AG09319 (cell line): ENCODE results near the gene ADIRF.
"Not testable (repeated sequence)": the region's sequence is repeated elsewhere in the genome, so short reads cannot be mapped to it uniquely, and the experiment has no call there.

Source experiments
- DNase-seq: peaks from one replicate; pipeline ENCODE4 v3.0.0-alpha.2; 2010; ENCODE audit warnings: low read depth; ENCODE audit errors: extremely low read depth
- CTCF ChIP-seq: IDR thresholded peaks from 2 replicates; pipeline ENCODE4 v1.5.1; 2011; ENCODE audit warnings: low read depth, mild to moderate bottlenecking, inconsistent platforms, low read length, moderate library complexity

ADIRF gene

DNA sequence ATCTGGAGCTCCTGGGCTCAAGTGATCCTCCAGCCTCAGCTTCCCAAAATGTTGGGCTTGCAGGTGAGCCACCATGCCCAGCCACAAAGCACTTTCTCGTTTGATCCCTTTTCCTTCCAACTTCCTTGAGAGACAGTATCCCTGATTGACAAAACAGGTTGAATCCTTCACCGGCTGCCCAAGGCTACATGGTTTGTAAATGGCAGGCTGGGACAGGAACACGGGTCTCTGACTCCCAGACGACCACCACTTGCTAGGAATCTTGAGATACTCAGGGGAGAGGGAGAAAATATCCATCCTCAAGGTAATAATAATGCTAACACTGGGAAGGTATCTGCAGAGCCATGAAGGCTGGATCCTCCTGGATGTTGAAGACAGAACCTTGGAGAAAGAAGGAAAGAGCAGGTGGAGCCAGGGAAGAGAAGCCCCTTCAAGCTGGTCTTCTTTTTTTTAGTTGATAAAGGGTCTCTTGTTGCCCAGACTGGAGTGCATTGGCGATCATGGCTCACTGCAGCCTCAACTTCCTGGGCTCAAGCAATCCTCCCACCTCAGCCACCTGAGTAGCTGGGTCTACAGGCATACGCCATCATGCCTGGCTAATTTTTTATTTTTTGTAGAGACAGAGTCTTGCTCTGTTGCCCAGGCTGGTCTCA lies 30.7 kb upstream of the ADIRF start:
- TF ChIP-seq CTCF: no peak
- DNase-seq: no peak

DNA sequence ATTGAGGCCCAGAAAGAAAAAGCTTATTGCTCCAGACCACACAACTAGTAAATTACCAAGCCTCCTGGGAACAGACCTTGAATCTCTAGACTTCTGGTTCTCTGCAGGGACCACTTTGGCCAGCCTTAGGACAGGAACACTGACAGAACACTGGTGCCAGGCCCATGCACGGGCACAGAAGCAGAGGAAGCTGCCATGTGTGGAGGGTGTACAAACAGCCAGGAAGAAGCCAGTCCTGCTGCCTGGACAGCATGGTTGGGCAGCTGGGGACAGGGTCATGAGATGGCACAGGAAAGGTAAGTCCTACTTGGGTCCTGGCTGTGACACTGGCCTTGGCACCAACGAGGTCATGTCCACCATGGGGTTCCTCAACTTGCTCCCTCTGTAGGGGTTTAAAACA lies 30.0 kb upstream of the ADIRF start:
- no peak for TF ChIP-seq CTCF
- no peak for DNase-seq

DNA sequence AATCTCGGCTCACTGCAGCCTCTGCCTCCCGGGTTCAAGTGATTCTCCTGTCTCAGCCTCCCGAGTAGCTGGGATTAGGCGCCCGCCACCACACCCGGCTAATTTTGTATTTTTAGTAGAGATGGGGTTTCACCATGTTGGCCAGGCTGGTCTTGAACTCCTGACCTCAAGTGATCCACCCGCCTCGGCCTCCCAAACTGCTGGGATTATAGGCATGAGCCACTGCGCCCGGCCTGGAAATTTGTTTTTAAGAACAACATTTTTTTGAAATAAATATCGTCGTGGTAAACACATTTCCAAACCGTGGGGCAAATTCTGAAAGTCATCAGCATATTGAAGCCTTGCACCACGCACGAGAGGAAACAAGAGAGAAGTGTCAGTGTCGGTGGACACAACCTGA lies 28.2 kb upstream of the ADIRF start:
- not testable (repeated sequence) for DNase-seq

DNA sequence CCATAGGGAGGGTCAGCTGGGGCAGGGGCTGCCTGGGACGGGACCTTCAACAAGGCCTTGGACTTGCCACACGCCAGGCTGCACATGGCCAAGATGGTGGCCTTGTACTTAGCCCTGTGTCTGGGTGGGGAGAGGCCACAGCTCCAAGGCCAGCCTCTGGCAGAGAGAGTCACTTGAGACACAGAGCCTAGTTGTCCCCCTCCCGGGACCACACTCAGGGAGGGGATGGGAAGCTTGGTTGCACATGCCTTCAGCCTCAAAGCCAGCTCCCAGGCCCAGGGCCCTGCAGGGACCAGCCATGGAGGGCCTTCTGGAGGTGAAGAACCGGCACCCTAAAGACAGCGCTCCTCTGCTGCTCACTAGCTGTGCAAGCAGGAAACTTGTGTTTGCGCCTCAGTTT lies 27.6 kb upstream of the ADIRF start:
- DNase-seq: no peak
- no peak for TF ChIP-seq CTCF

DNA sequence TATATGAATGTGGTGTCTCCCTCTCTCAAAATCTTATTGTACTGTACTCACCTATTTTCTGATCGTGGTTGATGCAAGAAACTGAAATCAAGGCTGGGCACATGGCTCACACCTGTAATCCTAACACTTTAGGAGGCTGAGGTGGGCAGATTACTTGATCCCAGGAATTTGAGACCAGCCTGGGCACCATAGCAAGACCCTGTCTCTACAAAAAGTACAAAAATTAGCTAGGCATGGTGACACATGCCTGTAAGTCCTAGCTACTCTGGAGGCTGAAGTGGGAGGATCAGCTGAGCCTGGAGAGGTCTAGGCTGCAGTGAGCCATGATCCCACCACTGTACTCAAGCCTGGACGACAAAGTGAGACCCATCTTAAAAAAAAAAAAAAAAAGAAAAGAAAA lies 26.9 kb upstream of the ADIRF start:
- TF ChIP-seq CTCF: no peak
- DNase-seq: no peak

- TF ChIP-seq CTCF: no peak
- no peak for DNase-seq
These were observed 26.3 kb upstream of the ADIRF start for GRCh38 chr10:86941991-86942421.

DNA sequence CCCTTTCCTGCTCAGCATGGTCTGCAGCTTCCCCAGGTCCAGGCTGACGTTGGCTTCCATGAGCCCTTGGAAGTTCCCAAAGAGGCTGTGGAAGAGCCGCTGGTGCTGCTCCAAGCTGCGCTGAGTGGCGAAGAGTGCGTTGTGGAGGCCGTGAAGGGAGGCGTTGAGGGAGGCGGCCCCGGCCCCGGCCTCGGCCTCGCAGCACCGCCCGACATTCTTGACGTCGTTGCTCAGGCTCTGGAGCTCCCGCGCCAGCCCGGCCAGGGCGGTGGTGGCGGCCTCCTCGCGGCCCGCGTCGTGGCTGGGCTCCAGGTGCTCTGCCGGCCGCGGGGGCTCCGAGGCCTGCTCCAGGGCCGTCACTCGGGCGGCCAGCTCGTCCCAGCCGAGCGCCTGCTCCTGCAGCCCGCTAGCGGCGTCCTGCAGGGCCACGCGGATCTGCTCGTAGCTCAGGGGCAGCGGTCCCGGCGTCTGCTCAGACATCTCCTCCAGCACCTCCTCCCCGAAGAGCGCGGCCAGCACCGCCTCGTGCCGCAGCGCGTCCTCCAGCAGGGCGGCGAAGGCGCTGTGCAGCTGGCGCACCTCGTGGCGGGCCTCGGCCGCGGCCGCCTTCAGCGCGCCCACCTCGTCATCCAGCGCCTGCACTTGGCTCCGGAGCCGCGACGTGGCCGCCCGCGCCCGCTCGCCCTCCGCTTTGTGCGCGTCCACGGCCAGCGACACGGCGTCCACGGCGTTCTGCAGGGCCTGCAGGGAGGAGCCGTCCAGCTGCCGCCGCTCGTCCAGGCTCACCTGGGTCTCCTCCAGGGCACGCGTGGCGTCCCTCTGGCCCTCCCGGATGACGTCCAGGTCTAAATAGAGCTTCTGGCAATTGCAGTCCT lies 25.6 kb upstream of the ADIRF start:
- TF ChIP-seq CTCF: no peak
- no peak for DNase-seq
